Fibroblast of lung (primary cell): ENCODE measurements around the gene MYCL. TPM values are rescaled to one million over a fixed set of nuclear protein-coding genes. Genes with fewer than 3 reads are reported as not detected.

Experiments used
- DNase-seq, 2 donors: peaks; one replicate each; pipeline versions ENCODE4 v3.0.0 to v3.0.0-alpha.2; 2010; ENCODE audit warnings: low read depth in 2 of 2
- H2AFZ ChIP-seq: 2 replicates; pipeline ENCODE4 v1.5.1; 2012; ENCODE audit warnings: low read length, control low read depth, inconsistent platforms
- H3K27ac ChIP-seq: 2 replicates; pipeline ENCODE4 v1.5.1; 2011; ENCODE audit warnings: low read length, control low read depth; ENCODE audit not compliant: insufficient read depth
- H3K27me3 ChIP-seq: 2 replicates; pipeline ENCODE4 v1.5.1; 2011; ENCODE audit warnings: mild to moderate bottlenecking, low read length; ENCODE audit not compliant: control insufficient read depth, insufficient read depth
- H3K36me3 ChIP-seq: 2 replicates; pipeline ENCODE4 v1.5.1; 2011; ENCODE audit warnings: low read length; ENCODE audit not compliant: control insufficient read depth, insufficient read depth
- H3K4me1 ChIP-seq: 2 replicates; pipeline ENCODE4 v1.5.1; 2011; ENCODE audit warnings: low read length; ENCODE audit not compliant: control insufficient read depth, insufficient read depth; ENCODE audit errors: extremely low read depth
- H3K4me2 ChIP-seq: 2 replicates; pipeline ENCODE4 v1.5.1; 2011; ENCODE audit warnings: low read length, control low read depth; ENCODE audit not compliant: insufficient read depth; ENCODE audit errors: extremely low read depth
- H3K4me3 ChIP-seq, 4 experiments: fragments of 200-600 bp in 1 of 4; sonication (generic) in 1 of 4; replicated peaks in 1 of 4; 2 replicates each; pipeline ENCODE4 v1.5.1; 2011 to 2016; ENCODE audit warnings: low read length in 4 of 4, low read depth in 3 of 4, mild to moderate bottlenecking in 3 of 4, control low read depth in 2 of 4, inconsistent platforms in 1 of 4, mixed read lengths in 1 of 4; ENCODE audit not compliant: insufficient read depth in 1 of 4; ENCODE audit errors: control extremely low read depth in 1 of 4
- H3K79me2 ChIP-seq: 2 replicates; pipeline ENCODE4 v1.5.1; 2012; ENCODE audit warnings: mild to moderate bottlenecking, low read length, inconsistent platforms; ENCODE audit not compliant: control insufficient read depth, insufficient read depth
- H3K9ac ChIP-seq: 2 replicates; pipeline ENCODE4 v1.5.1; 2011; ENCODE audit warnings: mild to moderate bottlenecking, low read length, control low read depth; ENCODE audit not compliant: insufficient read depth
- H3K9me3 ChIP-seq: 2 replicates; pipeline ENCODE4 v1.5.1; 2012; ENCODE audit warnings: low read depth, low read length; ENCODE audit not compliant: control insufficient read depth, insufficient read depth
- H4K20me1 ChIP-seq: 2 replicates; pipeline ENCODE4 v1.5.1; 2011; ENCODE audit warnings: low read length; ENCODE audit not compliant: control insufficient read depth, insufficient read depth; ENCODE audit errors: extremely low read depth
- EZH2 ChIP-seq: IDR thresholded peaks from 2 replicates; pipeline ENCODE4 v1.5.1; 2012; ENCODE audit warnings: low read length, control low read depth, mild to moderate bottlenecking; ENCODE audit errors: missing control alignments
- polyA plus RNA-seq, 2 donors: library from polyadenylated mRNA; depleted of rRNA in 1 of 2; stranded (reverse) in 1 of 2; unstranded in 1 of 2; fragments of >200 nt; gene quantifications; 2 replicates each; pipeline ENCODE4 v1.2.1, GENCODE V29; 2011 to 2012; ENCODE audit warnings: missing spikeins in 1 of 2
- total RNA-seq: library from RNA; depleted of rRNA; stranded (reverse); fragments of >200 nt; gene quantifications from 2 replicates; pipeline ENCODE4 v1.2.1, GENCODE V29; 2014
- TF ChIP-seq, protein P1 (sequence below), 2 donors: IDR thresholded peaks in 1 of 2; conservative IDR thresholded peaks in 1 of 2; 1 replicate in 1 of 2; 2 replicates in 1 of 2; pipeline ENCODE4 v1.5.1; 2011 to 2012; ENCODE audit warnings: low read length in 2 of 2, control low read depth in 1 of 2, inconsistent platforms in 1 of 2, low read depth in 1 of 2, mild to moderate bottlenecking in 1 of 2

Gene MYCL
- total and polyA plus RNA-seq, 2 donors (not counting 1 experiment from before 2014, with no cell fraction given): under 0.01 to 0.09 TPM

GRCh38 chr1:39940980-39941871 is 39.5 kb upstream of the MYCL start:
- DNase-seq: no peak
- H3K36me3 ChIP-seq: no peaks in the 10 kb centered on the region
- no peaks in the 10 kb centered on the region for H3K9me3 ChIP-seq
- no peaks in the 10 kb centered on the region for H3K79me2 ChIP-seq
- H2AFZ ChIP-seq: no peak overlapping the region
- peaks cover 17% of the 10 kb centered on the region for H3K27me3 ChIP-seq
- no peak overlapping the region for H3K4me2 ChIP-seq
- H3K27ac ChIP-seq: no peak overlapping the region
- no peak overlapping the region for H3K9ac ChIP-seq
- no peaks in the 10 kb centered on the region for H4K20me1 ChIP-seq
- no peak for TF ChIP-seq EZH2
- TF ChIP-seq, protein P1, sequence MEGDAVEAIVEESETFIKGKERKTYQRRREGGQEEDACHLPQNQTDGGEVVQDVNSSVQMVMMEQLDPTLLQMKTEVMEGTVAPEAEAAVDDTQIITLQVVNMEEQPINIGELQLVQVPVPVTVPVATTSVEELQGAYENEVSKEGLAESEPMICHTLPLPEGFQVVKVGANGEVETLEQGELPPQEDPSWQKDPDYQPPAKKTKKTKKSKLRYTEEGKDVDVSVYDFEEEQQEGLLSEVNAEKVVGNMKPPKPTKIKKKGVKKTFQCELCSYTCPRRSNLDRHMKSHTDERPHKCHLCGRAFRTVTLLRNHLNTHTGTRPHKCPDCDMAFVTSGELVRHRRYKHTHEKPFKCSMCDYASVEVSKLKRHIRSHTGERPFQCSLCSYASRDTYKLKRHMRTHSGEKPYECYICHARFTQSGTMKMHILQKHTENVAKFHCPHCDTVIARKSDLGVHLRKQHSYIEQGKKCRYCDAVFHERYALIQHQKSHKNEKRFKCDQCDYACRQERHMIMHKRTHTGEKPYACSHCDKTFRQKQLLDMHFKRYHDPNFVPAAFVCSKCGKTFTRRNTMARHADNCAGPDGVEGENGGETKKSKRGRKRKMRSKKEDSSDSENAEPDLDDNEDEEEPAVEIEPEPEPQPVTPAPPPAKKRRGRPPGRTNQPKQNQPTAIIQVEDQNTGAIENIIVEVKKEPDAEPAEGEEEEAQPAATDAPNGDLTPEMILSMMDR (conservative IDR thresholded peaks at IDR 0.05 in 1 of 2, IDR thresholded peaks at IDR 0.05 in 1 of 2; ENCODE audit: low read depth in 1 of 2, low read length in 2 of 2): no peak
- H3K4me3 ChIP-seq: no peak overlapping the region
- H3K4me1 ChIP-seq: no peaks in the 10 kb centered on the region

DNA sequence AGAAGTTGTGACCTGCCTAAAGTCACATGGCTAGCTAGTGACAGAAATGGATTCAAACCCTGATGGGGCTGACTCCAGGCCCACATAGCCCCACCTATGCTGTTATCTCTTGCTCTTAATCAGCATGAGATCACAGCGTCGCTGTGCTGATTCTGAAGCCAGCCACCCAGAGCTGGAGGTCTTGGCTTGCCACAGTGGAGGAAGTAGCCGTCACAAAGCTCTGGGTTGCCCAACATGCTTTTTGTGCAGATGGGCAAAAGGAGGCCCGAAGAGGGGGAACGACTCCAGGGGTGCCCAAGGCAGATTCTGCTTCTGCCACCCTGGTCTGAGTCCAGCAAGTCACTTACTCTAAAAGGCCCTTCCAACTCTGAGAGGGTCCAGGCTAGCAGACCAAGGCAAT is 38.5 kb upstream of the MYCL start:
- TF ChIP-seq, protein P1 (conservative IDR thresholded peaks at IDR 0.05 in 1 of 2, IDR thresholded peaks at IDR 0.05 in 1 of 2; ENCODE audit: low read depth in 1 of 2, low read length in 2 of 2): no peak
- no peak for TF ChIP-seq EZH2
- H2AFZ ChIP-seq: no peak overlapping the region
- H3K79me2 ChIP-seq: no peaks in the 10 kb centered on the region
- peaks cover 14% of the 10 kb centered on the region for H3K27me3 ChIP-seq
- H4K20me1 ChIP-seq: no peaks in the 10 kb centered on the region
- no peak overlapping the region for H3K4me2 ChIP-seq
- H3K27ac ChIP-seq: no peak overlapping the region
- H3K4me3 ChIP-seq: no peak overlapping the region
- H3K9ac ChIP-seq: no peak overlapping the region
- no peaks in the 10 kb centered on the region for H3K4me1 ChIP-seq
- H3K36me3 ChIP-seq: no peaks in the 10 kb centered on the region
- H3K9me3 ChIP-seq: no peaks in the 10 kb centered on the region
- no peak for DNase-seq

GRCh38 chr1:39938856-39939255 is 37.1 kb upstream of the MYCL start:
- no peak for DNase-seq
- H3K4me2 ChIP-seq: no peak overlapping the region
- H2AFZ ChIP-seq: no peak overlapping the region
- H3K9me3 ChIP-seq: no peaks in the 10 kb centered on the region
- no peak overlapping the region for H3K27ac ChIP-seq
- no peak overlapping the region for H3K9ac ChIP-seq
- H3K79me2 ChIP-seq: no peaks in the 10 kb centered on the region
- peaks cover 2% of the 10 kb centered on the region for H3K4me1 ChIP-seq
- no peaks in the 10 kb centered on the region for H3K36me3 ChIP-seq
- TF ChIP-seq EZH2: no peak
- TF ChIP-seq, protein P1 (conservative IDR thresholded peaks at IDR 0.05 in 1 of 2, IDR thresholded peaks at IDR 0.05 in 1 of 2; ENCODE audit: low read depth in 1 of 2, low read length in 2 of 2): no peak
- no peak overlapping the region for H3K4me3 ChIP-seq
- H3K27me3 ChIP-seq: peaks cover 9% of the 10 kb centered on the region
- H4K20me1 ChIP-seq: no peaks in the 10 kb centered on the region
